CD4-positive, alpha-beta T cell treated with Interleukin-15 for 1 hour (primary cell): Measurements from ENCODE around the gene CREBRF.

Experiments
- DNase-seq: peaks from one replicate; pipeline ENCODE4 v3.0.0-alpha.2; 2020

CREBRF gene

DNA sequence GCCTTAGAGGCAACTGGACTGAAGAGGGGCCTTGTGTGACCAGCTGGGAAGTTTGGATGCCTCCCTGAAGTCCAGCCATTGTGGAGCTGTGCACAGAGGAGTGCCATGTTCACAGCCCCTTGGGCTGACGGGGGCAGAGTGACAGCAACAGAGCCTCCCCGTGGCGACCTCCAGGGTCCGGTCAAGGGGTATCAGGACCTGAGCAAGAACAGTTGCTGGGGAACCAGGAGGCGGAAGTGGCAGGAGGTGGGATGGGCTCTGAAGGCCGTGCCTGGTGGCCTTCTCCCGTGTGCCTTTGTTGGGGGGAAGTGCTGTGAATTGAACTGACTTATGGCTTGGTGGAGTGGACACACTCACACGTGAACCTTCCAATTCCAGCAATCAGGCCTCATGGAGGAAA is 102.2 kb downstream of the CREBRF start:
- no peak for DNase-seq

DNA sequence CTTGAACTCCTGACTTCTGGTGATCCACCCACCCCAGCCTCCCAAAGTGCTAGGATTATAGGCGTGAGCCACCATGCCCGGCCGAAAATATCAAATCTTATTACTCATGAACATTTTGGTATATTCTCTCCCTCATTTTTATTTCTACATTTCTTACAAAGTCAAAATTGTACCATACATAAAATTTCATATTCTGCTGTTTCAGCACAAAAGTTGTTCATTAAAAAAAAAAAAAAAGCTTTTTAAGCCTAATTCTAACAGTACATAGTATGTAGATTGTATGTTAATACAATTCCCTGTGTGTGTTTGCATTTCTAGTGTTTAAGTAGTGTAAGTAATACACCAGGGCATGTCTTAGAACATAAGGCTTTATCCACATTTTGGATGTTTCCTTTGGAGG is 103.1 kb downstream of the CREBRF start:
- DNase-seq: no peak

DNA sequence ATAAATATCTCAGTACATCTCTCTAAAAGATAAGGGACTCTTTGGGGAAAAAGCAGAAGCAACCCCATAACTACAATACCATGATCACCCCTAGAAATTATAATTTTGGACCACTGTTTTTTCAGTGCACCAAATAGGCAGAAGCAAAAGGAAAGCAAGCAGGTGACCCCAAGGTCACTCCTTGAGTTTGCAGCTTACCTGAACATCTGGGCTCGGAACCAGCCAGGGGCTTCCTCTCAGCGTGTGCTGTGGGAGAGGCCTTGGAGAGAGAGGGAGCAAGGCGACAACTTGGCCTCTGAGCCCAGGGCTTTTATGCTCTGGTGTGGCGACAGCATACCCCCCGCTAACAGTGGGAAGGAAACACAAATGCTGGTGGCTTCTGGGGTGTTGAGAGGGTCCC is 105.0 kb downstream of the CREBRF start:
- DNase-seq: no peak

DNA sequence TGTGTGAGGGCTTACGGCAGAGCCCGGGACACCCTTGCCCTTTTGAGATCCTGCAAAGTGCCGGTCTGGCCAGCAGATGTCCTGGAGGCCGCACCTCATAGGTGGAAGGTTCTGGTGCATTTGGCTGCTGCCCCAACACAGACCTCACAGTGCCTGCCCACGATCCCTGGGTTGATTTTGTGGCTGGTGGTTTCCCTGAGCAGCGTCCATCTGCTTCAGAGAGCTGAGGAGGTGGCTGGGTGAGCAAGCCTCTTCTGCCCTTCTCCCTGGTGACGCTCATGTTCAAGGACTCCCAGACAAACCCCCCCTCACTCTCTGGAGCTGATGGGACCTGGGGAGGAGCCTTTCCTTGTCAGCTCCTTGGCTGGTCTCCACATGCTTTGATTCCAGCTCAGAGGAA is 107.1 kb downstream of the CREBRF start:
- no peak for DNase-seq

DNA sequence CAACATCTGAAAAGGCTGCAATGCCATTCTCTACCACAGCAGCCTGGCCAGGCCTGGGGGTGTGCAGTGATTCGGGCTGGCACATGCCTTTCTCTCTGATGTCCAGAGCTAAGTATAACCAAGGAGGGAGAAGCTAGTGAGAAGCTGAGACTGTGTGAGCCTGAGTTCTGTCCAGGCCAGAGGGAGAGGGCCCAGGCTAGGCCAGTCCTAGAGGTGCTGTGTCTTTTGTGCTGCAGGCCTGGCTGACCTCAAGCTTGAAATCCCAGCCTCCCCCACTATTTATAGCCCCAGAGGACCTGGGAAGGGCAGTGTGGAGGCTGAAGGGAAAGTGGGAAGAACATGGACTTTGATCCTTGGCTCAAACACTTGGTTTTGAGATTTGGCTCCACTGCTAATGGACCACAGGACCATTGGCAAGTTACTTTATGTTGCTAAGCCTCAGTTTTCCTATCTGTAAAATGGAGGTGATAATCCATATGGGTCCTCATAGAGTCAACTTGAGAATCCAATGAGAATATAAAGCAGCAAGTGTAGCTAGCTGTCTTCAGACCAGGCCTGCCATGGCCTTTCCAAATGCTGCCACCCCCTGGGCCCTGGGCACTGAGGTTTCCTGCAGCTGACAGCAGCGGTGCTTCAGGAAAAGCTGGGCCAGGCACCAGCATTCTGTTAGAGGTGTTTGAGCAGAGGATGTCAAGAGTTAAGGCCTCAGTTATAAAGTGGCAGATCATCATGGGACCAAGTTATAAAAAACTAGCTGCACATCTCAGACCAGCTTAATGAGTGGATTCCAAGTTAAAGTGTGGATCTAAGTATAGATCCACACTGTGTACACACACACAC is 109.2 kb downstream of the CREBRF start:
- DNase-seq: no peak

DNA sequence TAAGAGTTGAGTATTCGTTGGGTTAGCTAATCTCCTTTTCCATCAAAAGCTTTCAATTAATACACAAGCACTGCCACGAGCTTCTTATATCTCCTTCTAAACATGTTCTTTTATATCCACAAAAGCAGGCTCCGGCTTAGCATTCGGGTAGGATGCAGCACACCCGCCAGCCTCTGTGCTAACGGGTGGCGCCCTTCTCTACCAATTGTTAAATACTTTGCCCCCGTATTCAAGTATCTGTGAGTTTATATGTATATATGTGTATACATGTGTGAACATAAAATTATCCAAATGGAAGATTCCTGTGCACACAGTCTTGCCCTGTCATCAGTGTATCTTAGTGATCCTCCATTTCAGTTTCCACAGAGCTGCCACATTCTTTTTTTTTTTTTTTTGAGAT is 116.0 kb downstream of the CREBRF start:
- no peak for DNase-seq

DNA sequence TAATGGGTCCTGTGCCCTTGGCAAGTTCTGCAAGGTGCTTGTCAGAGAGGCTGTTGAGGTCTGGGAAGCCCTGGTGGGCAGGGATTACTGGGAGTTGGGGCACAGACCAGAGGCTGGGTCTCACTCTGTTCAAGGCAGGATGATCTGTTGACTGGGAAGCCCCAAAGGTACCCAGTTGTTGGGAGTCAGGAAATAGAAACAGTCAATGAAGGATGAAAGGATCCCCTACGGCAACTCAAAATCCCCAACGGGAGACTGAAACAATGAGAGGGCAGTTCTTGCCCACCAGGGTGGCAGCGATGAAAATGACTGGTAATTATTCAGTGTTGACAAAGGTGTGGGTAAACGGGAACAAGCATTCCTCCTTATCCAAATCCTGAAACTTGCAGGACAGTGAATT is 119.4 kb downstream of the CREBRF start:
- no peak for DNase-seq

DNA sequence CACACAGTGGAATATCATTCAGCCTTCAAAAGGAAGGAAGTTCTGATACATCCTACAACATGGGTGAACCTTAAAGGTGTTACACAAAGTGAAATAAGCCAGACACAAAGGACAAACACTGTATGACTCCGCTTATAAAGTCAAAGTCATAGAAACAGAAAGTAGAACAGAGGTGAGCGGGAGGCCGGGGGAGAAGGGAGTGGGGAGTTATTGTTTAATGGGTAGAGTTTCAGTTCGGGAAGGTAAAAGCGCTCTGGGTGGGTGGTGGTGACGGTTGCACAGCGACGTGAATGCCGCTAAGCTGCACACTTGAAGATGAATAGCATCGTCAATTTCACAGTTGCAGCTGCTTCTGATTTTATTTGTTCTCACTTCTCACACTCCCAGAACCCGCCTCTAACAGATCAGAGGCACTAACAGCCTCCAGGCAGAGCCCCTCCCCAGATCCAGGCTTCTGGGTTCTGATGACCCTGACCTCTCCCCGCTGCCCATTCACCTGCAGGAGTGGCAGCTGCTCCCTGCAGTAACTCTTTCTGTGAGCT is 122.3 kb downstream of the CREBRF start:
- no peak for DNase-seq

DNA sequence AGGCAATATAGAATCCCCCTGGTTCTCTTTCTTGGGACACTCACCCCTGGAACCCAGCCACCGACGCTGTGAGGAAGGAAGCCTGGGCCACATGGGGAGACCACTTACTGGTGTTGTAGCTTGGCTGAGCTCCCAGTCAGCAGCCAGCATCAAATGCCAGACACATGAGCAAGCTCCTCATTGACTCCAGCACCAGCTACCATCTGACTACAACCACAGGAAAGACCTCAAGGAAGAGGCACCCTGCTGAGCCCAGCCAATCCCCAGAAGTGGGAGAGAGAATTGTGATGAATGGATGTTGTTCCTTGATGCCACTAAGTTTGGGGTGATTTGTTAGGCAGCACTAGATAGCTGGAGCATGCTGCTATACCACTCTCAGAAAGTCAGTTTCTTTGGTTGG is 124.2 kb downstream of the CREBRF start:
- DNase-seq: no peak

DNA sequence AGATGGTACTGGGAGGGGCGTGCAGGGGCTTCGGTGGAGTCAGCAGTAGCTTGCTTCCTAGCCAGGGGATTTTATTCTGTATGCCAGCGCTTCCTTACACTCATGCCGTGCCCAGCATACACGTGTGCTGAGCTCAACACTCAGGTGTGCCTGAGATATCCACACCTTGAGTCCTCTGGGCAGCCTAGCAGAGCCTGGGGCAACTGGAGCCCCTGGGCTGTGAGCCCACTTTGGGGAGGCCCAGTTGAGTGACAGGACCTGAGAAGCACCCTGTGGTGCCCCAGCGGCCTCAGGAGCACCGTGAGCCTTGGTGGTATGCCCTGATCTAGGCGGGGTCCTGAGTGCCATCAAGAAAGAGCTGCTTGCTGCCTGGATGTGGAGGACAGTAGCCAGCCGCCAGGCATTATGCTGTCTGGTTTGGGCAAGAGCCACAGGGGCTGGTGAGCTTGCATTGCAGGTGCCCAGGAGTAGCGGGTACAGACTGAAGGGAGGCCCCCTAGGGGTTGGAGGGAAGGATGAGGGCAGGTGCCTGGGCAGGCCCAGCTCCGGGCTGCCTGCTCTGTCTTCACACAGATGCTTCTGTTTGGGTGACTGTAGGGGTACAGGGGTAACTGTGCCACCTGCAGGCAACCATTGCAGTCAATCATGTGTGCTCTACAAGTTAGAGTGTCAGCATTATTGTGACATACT is 131.0 kb downstream of the CREBRF start:
- DNase-seq: no peak

DNA sequence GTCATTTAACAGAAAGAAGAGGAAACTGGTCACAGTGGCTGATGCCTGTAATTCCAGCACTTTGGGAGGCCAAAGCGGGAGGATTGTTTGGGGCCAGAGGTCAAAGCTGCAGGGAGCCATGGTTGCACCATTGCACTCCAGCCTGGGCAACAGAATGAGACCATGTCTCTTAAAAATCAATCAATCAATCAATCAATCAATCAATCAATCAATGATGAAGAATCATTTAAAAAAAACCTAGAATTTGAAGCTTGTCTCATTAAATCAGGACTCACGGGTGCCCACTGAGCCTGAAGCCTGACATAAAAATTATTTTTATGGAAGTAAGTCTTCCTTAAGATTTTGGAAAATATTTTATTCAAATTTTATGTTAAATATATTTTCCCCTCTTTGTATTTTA is 132.1 kb downstream of the CREBRF start:
- no peak for DNase-seq
